SJSA1 (cell line): ENCODE results near the gene TASP1. TPM values are rescaled to one million over a fixed set of nuclear protein-coding genes. Genes with fewer than 3 reads are reported as not detected.

ENCODE experiments used
- DNase-seq, 2 experiments: peaks; one replicate each; pipeline ENCODE4 v3.0.0-alpha.2; 2015 to 2020; ENCODE audit warnings: low spot score in 2 of 2, low read depth in 1 of 2
- H3K27ac ChIP-seq: fragments of 250-450 bp; sonication (Bioruptor Pico); 2 replicates; pipeline ENCODE4 v1.5.1; 2020; ENCODE audit warnings: mild to moderate bottlenecking, moderate library complexity
- H3K27me3 ChIP-seq: fragments of 250-450 bp; sonication (Bioruptor Pico); replicated peaks from 2 replicates; pipeline ENCODE4 v1.5.1; 2020; ENCODE audit warnings: mild to moderate bottlenecking, moderate library complexity
- H3K36me3 ChIP-seq: fragments of 250-450 bp; sonication (Bioruptor Pico); 2 replicates; pipeline ENCODE4 v1.5.1; 2020; ENCODE audit warnings: mild to moderate bottlenecking
- H3K4me1 ChIP-seq: fragments of 250-450 bp; sonication (Bioruptor Pico); replicated peaks from 2 replicates; pipeline ENCODE4 v1.6.1; 2021; ENCODE audit warnings: mild to moderate bottlenecking
- H3K4me3 ChIP-seq: fragments of 250-450 bp; sonication (Bioruptor Pico); 2 replicates; pipeline ENCODE4 v1.5.1; 2020; ENCODE audit warnings: mild to moderate bottlenecking
- H3K9me3 ChIP-seq: fragments of 250-450 bp; sonication (Bioruptor Pico); replicated peaks from 2 replicates; pipeline ENCODE4 v1.5.1; 2020; ENCODE audit warnings: mild to moderate bottlenecking
- total RNA-seq: library from RNA; depleted of rRNA; stranded (reverse); fragments of >200 nt; shearing (Covaris generic); gene quantifications from 2 replicates; pipeline ENCODE4 v1.2.3, GENCODE V29; 2014; rRNA removed

The TASP1 gene
- 9.0 and 11.3 TPM in 2 replicates for total RNA-seq

GRCh38 chr20:13638496-13639149 lies at the start of gene TASP1:
Gene TASP1, minus strand, starts transcription at chr20:13638932. Its CDS starts 8,854 bp downstream, at chr20:13630078.
- peak within 1 kb of the TSS; percentile 65 for H3K4me3 ChIP-seq
- H3K27me3 ChIP-seq: no peaks in the 10 kb centered on the region
- peaks cover 10% of the 10 kb centered on the region for H3K4me1 ChIP-seq
- no peaks in the 10 kb centered on the region for H3K36me3 ChIP-seq
- DNase-seq: peak; percentile 87 to 95
- H3K9me3 ChIP-seq: no peaks in the 10 kb centered on the region
- peak within 1 kb of the TSS; percentile 78 for H3K27ac ChIP-seq

GRCh38 chr20:13687815-13688214 lies 49.1 kb upstream of the TASP1 start:
- H3K4me3 ChIP-seq: no peak overlapping the region
- no peaks in the 10 kb centered on the region for H3K27me3 ChIP-seq
- DNase-seq: no peak
- no peaks in the 10 kb centered on the region for H3K4me1 ChIP-seq
- H3K27ac ChIP-seq: no peak overlapping the region
- H3K9me3 ChIP-seq: no peaks in the 10 kb centered on the region
- no peaks in the 10 kb centered on the region for H3K36me3 ChIP-seq

GRCh38 chr20:13685623-13686022 lies 46.9 kb upstream of the TASP1 start:
- Histone ChIP-seq H3K9me3 (no peaks in the 10 kb centered on the region), H3K27ac (no peak overlapping the region), H3K27me3 (no peaks in the 10 kb centered on the region), H3K4me3 (no peak overlapping the region), H3K4me1 (no peaks in the 10 kb centered on the region), H3K36me3 (no peaks in the 10 kb centered on the region)
- no peak for DNase-seq

GRCh38 chr20:13684566-13685222 lies 46.0 kb upstream of the TASP1 start:
- Histone ChIP-seq H3K4me1 (no peaks in the 10 kb centered on the region), H3K27ac (no peak overlapping the region), H3K4me3 (no peak overlapping the region), H3K27me3 (no peaks in the 10 kb centered on the region), H3K36me3 (no peaks in the 10 kb centered on the region), H3K9me3 (no peaks in the 10 kb centered on the region)
- DNase-seq: no peak

- Histone ChIP-seq H3K27ac (no peak overlapping the region), H3K36me3 (no peaks in the 10 kb centered on the region)
Measured at GRCh38 chr20:13683833-13684232, 45.1 kb upstream of the TASP1 start.

GRCh38 chr20:13681248-13682125 lies 42.8 kb upstream of the TASP1 start:
- H3K4me3 ChIP-seq: no peak overlapping the region
- DNase-seq: no peak
- no peak overlapping the region for H3K27ac ChIP-seq
- no peaks in the 10 kb centered on the region for H3K4me1 ChIP-seq
- no peaks in the 10 kb centered on the region for H3K36me3 ChIP-seq
- H3K9me3 ChIP-seq: no peaks in the 10 kb centered on the region
- no peaks in the 10 kb centered on the region for H3K27me3 ChIP-seq

More at GRCh38 chr20:13683833-13684232, 45.1 kb upstream of the TASP1 start:
- H3K4me1 ChIP-seq: no peaks in the 10 kb centered on the region
- no peak overlapping the region for H3K4me3 ChIP-seq
- DNase-seq: no peak
- H3K9me3 ChIP-seq: no peaks in the 10 kb centered on the region
- H3K27me3 ChIP-seq: no peaks in the 10 kb centered on the region

GRCh38 chr20:13678944-13679343 lies 40.2 kb upstream of the TASP1 start:
- Histone ChIP-seq H3K27ac (no peak overlapping the region), H3K4me1 (no peaks in the 10 kb centered on the region), H3K9me3 (no peaks in the 10 kb centered on the region), H3K36me3 (no peaks in the 10 kb centered on the region), H3K4me3 (no peak overlapping the region), H3K27me3 (no peaks in the 10 kb centered on the region)
- DNase-seq: no peak

GRCh38 chr20:13677241-13677640 lies 38.5 kb upstream of the TASP1 start:
- Histone ChIP-seq H3K27ac (no peak overlapping the region), H3K27me3 (no peaks in the 10 kb centered on the region), H3K4me3 (no peak overlapping the region), H3K4me1 (no peaks in the 10 kb centered on the region), H3K9me3 (no peaks in the 10 kb centered on the region), H3K36me3 (no peaks in the 10 kb centered on the region)
- DNase-seq: no peak

- no peak for DNase-seq
- H3K9me3 ChIP-seq: no peaks in the 10 kb centered on the region
- no peak overlapping the region for H3K4me3 ChIP-seq
- no peaks in the 10 kb centered on the region for H3K4me1 ChIP-seq
- H3K27me3 ChIP-seq: peaks cover 4% of the 10 kb centered on the region; the same call in 1 of the 2 replicates
- H3K27ac ChIP-seq: no peak overlapping the region
- H3K36me3 ChIP-seq: no peaks in the 10 kb centered on the region
Measured at GRCh38 chr20:13676682-13677081, 38.0 kb upstream of the TASP1 start.

GRCh38 chr20:13672690-13673089 lies 34.0 kb upstream of the TASP1 start:
- Histone ChIP-seq H3K27ac (no peak overlapping the region), H3K36me3 (no peaks in the 10 kb centered on the region), H3K27me3 (peaks cover 6% of the 10 kb centered on the region; the same call in 1 of the 2 replicates), H3K4me3 (no peak overlapping the region), H3K4me1 (no peaks in the 10 kb centered on the region), H3K9me3 (no peaks in the 10 kb centered on the region)
- DNase-seq: no peak

GRCh38 chr20:13671916-13672378 lies 33.2 kb upstream of the TASP1 start:
- no peaks in the 10 kb centered on the region for H3K9me3 ChIP-seq
- H3K4me3 ChIP-seq: no peak overlapping the region
- H3K36me3 ChIP-seq: no peaks in the 10 kb centered on the region
- H3K27ac ChIP-seq: no peak overlapping the region
- peaks cover 6% of the 10 kb centered on the region; the same call in 1 of the 2 replicates for H3K27me3 ChIP-seq
- H3K4me1 ChIP-seq: no peaks in the 10 kb centered on the region
- no peak for DNase-seq

GRCh38 chr20:13671512-13671911 lies 32.8 kb upstream of the TASP1 start:
- H3K4me3 ChIP-seq: no peak overlapping the region
- no peak for DNase-seq

GRCh38 chr20:13670160-13670559 lies 31.4 kb upstream of the TASP1 start:
- Histone ChIP-seq H3K4me1 (no peaks in the 10 kb centered on the region), H3K9me3 (no peaks in the 10 kb centered on the region), H3K27ac (no peak overlapping the region), H3K27me3 (peaks cover 6% of the 10 kb centered on the region; the same call in 1 of the 2 replicates), H3K36me3 (no peaks in the 10 kb centered on the region), H3K4me3 (no peak overlapping the region)
- DNase-seq: no peak

More at GRCh38 chr20:13671512-13671911, 32.8 kb upstream of the TASP1 start:
- Histone ChIP-seq H3K36me3 (no peaks in the 10 kb centered on the region), H3K27ac (no peak overlapping the region), H3K4me1 (no peaks in the 10 kb centered on the region), H3K9me3 (no peaks in the 10 kb centered on the region), H3K27me3 (peaks cover 6% of the 10 kb centered on the region; the same call in 1 of the 2 replicates)
